C1 segment of cervical spinal cord (tissue), 14 donors: Measurements from ENCODE around the gene TRAFD1.

Experiments used
- DNase-seq, 14 donors: peaks; one replicate each; lab custom pipeline; 2025; lab: John Stamatoyannopoulos, UW

TRAFD1 gene

DNA sequence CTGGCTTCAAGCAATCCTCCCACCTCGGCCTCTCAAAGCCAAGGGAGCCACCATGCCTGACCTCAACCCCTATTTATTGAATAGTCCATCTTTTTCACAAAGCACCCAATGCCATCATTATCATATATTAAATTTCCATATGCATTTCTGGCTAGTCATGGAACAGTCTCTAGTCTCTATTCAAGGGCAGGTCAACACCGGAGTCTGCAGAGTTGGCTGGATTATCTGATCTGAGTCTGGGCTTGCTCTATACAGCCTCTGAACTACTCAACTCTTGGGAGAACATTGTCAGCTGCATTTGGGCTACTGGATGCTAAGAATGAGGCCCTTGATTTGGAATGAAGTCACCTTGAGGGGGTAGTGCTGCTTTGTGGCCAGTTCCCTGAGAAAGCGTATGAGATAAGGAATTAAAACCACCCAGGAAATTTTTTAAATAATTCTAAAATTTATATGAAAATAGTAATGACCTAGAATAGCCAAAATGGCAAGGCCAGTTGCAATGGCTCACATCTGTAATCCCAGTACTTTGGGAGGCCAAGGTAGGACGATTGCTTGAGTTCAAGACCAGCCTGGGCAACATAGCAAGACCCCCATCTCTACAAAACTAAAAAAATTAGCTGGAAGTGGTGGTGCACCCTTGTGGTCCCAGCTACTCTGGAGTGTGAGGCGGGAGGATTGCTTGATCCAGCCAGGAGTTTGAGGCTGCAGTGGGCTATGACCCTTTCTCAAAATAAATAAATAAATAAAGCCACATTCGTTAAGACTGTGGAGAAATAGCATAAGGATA lies 9.9 kb upstream of the TRAFD1 start:
- no peak for DNase-seq

DNA sequence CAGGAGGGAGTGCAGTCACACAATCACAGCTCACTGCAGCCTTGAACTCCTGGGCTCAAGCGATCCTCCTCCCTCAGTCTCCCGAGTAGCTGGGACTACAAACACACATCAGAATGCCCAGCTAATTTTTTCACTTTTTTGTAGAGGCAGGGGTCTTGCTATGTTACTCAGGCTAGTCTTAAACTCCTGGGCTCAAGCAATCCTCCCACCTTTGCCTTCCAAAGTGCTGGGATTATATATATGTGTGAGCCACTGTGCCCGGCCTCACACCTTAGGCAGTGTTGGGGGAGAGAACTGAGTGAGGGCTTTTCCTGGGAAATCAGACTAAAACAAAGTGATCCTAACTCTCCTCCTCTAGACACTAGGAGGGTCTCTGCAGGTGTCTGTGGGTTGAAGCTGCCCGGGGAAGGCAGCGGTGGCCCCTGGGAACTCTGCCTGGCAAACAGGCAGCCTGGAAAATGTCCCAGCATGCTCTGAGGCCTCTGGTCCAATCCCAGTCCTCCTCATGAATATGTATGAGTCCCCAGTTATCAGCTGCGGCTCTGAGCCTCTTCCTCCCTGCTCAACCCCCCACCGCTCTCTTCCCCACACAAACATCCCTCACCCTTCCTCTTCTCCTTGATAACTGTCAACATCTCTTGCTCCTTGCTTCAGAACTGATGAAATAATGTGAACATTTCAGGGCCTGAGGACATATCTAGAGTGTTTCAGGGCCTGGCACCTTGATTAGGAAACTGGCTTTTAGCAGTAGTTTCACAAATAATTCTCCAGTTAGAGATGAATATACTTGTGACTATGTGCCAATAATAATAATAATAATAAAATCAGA lies 8.9 kb upstream of the TRAFD1 start:
- peak in 13 of 14 donors; percentile 15 to 86 (median 72) for DNase-seq

DNA sequence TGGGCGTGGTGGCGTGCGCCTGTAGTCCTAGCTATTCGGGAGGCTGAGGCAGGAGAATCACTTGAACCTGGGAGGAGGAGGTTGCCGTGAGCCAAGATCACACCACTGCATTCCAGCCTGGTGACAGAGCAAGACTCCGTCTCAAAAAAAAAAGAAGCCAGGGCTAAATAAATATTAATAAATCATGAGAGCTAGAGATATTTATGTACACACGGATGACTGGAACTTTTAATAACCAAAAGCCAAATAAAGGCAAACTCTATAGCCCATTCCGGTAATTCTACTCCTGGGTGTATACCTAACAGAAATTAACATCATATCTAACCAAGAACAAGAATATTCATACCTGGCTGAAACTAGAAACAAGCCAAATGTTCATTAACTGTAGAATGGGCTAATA lies 7.7 kb upstream of the TRAFD1 start:
- no peak for DNase-seq

DNA sequence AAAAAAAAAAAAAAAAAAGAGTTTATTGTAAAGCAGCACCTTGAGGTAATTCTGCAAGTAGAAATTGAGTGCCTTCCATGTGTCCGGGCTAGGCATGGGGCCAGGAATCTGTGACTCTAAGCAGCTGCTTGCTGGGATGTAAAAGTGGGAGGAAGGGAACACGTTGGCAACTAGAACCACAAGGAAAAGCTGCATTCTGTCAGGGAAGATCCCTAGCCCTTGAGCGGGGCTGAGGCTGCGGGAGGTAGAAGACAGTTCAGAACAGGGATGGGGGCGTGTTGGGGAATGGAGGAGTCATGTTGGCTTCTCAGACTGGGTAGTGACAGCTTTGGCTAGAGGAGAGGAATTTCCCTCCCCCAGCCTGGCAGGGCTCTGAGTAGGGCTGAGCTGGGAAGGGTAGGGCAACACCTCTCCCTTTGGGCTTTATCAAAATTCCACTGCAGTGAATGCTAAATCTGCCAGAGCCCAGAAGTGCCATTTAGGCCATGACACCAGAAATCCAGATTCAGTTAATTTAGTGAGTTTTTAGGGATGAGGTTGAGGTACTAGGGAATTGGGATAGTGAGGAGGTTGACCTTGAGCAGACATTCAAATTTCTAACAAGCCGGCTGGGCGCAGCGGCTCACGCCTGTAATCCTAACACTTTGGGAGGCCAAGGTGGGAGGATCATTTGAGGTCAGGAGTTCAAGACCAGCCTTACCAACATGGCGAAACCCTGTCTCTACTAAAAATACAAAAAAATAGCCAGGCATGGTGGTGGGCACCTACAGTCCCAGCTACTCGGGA lies 3.4 kb upstream of the TRAFD1 start:
- peak in 6 of 14 donors; percentile 8 to 39 (median 19) for DNase-seq

DNA sequence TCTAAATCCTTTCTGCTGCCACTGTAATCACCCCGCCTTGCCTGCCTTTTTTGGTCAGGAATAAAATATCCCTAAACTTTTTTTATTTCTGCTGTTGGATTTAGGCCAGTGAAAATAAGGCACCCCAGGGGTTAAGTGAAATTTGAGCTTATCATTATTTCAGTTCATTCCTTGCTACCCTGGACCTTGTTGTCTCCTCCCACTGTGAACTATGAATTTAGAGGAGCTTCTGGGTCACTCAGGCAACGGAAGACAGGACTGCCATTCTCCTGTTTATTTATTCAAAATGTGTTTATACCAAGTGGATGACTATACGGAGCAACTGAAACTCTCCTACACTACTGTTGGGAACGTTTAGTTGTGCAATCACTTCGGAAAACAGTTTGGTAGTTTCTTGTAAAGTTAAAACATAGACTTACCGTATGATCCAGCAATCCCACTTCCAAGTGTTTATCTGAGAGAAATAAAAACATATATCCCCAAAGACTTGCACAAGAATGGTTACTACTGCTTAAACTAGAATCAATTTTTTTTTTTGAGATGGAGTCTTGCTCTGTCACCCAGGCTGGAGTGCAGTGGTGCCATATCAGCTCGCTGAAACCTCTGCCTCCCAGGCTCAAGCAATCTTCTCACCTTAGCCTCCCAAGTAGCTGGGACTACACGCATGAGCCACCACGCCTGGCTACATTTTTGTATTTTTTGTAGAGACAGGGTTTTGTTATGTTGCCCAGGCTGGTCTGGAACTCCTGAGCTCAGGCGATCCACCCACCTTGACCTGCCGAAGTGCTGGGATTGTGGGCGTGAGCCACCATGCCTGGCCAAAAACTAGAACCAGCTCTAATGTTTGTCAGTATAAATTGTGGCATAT lies 2.3 kb upstream of the TRAFD1 start:
- DNase-seq: no peak

DNA sequence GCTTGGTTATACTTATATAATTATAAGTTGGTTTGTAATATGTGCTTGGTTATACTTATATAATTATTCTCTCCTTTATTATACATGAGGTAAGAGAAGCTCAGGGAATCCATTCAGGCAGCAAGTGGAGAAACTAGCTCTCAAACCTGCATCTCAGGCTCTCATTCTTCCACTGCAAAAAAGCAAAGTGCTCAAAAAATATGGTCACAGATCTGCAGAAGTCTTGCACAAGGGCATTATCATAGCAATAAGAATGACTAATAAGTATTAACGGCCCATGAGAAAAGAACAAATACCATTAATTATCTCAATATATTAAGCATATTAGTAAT lies 476 bp upstream of the TRAFD1 start:
- no peak for DNase-seq

DNA sequence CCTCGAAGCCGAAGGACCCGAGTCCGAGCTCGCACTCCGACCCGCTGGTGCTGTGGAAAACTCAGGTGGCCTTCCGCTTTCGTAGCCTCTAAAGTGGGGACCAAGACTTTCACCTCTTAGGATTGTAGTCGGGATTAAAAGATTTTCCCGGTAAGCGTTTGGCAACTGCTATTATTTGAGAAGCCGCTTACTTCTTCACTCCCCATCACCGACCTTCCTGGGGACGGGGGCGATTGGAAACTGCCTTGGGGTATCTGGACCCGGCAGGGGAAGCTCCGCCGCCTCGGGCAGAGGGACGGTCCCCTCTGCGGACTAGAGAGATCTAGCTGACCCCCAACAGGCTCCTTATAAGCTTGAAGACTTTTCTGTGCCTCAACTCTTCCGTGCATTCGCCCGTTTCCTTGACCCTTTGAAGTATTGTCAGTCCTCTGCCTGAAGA lies 659 bp downstream of the TRAFD1 start:
- DNase-seq: peak in 4 of 14 donors; percentile 23 to 36 (median 27)

DNA sequence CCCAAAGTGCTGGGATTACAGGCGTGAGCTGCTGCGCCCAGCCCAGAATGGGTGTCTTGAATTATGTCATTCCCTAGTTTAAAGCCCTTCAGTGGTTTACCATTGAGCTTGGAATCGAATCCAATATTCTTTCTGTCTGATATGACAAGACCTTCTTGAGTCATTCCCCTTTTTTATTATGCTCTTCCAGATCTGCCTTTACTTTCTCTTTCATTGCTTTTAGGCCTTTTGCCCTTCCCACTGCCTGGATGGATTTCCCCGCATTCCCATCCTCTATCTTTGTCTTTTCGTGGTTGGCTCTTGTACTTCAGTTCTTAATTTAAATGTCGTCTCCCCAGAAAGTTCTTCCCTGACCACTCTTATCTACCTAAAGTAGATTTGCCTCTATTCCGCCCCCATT lies 1.6 kb downstream of the TRAFD1 start:
- DNase-seq: no peak

DNA sequence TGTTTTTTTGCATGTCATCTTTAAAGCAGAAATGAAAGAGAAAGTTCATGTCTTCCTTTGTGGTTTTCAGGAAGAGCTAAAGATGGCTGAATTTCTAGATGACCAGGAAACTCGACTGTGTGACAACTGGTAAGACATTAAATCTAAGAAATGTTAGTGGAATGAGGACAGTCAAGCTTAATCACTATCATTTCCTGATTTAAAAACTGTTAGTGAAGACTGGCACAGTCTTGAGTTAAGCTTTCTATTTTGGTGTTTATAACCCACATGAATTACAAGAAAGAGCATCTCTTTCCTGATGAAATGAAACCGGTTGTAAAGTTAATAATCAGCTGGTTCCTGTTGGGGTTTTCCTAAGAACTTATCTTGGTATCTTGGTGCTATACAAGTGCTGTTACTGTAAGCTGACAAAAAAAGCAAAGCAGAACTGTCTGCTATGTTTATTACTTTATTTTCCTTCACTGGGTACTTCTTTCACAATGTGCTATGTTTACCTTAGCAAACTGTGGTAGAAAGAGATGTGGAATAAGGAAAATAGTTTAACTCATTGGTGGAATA lies 5.2 kb downstream of the TRAFD1 start:
- no peak for DNase-seq

DNA sequence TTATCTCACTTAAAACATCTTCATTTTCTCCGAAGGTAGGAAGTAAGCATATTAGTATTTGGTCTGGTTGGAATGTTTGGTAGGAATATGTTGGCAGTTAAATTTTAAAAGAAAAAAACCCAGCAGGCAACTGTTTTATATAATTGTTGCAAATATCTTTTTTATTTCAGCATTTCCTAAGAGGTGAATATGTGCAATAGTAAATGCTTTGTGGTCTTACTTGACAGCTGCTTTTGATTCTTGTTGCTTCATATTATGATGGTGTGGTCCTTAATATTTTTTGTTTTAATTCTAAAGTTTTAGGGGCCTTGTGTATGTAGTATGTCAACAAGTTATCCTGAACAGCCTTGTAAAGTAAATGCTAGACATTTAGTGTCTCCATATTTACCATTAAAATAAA lies 6.3 kb downstream of the TRAFD1 start:
- no peak for DNase-seq

DNA sequence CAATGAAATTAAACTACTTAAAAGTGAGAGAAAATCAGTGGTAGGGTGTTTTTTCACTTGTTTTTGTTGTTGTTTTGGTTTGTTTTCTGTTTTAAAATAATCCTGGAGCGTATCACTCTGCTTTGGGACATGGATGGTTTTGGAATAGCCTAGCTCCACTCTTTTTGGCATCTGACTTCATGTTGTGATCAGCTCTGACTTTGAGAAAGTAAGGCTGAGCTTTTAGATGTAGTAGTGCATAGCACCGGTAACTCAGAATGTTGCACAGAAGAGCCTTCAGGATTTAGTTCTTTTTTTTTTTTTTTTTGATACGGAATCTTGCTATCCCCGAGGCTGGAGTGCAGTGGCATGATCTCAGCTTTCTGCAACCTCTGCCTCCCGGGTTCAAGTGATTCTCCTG lies 8.1 kb downstream of the TRAFD1 start:
- no peak for DNase-seq

DNA sequence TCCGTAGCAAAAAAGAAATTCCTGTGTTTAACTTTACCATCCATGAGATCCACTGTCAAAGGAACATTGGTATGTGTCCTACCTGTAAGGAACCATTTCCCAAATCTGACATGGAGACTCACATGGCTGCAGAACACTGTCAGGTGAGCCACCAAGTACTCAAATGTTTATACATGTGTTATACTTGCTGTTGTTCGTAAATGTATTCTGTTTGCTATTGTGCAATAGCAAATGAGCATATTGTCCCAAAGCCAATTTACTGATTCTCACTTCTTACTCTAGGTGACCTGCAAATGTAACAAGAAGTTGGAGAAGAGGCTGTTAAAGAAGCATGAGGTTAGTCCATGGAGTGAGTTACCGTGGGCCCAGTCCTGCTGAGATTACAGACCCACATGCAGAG lies 9.4 kb downstream of the TRAFD1 start:
- no peak for DNase-seq

DNA sequence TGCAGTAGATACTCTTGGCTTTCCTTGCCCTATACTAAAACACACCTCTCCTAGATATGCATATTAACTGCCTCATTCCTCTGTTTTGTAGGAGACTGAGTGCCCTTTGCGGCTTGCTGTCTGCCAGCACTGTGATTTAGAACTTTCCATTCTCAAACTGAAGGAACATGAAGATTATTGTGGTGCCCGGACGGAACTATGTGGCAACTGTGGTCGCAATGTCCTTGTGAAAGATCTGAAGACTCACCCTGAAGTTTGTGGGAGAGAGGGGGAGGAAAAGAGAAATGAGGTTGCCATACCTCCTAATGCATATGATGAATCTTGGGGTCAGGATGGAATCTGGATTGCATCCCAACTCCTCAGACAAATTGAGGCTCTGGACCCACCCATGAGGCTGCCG lies 15.4 kb downstream of the TRAFD1 start:
- DNase-seq: no peak

DNA sequence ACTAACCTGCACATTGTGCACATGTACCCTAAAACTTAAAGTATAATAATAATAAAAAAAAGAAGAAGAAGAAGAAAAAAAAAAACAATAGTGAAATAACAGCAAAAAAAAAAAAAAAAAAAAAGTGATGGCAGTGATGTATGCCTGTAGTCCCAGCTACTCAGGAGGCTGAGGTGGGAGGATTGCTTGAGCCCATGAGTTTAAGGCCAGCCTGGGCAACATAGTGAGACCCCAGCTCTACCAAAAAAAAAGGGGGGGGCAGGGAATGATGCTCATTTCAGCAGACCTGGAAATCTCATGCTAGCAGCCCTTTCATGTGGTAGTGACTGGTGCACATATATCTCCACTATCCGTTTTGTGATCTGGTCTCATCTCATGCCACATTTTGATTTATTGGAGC lies 20.8 kb downstream of the TRAFD1 start:
- no peak for DNase-seq

DNA sequence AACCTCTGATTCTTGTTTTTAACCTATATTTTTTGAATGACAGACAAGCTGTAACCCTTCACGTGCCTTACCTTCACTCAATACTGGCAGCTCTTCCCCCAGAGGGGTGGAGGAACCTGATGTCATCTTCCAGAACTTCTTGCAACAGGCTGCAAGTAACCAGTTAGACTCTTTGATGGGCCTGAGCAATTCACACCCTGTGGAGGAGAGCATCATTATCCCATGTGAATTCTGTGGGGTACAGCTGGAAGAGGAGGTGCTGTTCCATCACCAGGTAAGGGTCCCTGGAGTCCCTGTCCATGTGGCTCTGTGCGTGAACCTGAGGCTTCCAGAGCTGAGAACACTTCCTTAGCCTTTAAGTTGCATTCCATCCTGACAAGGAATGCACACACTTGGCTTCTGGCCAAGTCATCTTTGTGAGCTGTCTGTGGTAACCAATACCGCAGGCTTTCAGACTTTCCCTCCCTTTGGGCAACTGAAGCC lies 22.7 kb downstream of the TRAFD1 start:
- DNase-seq: no peak

DNA sequence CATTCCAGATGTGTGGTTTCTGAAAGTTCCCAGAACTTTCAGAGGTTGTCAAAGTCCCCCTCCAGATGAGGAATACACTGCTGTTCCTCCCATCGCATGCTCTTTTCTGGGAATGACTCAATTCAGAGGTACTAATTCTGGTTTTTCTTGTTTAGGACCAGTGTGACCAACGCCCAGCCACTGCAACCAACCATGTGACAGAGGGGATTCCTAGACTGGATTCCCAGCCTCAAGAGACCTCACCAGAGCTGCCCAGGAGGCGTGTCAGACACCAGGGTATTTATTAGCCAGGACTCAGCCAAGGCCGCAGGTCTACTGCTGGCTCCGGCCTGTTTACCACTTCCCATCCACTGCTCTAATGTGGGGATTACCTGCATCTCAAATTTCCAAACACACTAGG lies 24.2 kb downstream of the TRAFD1 start:
- DNase-seq: no peak

DNA sequence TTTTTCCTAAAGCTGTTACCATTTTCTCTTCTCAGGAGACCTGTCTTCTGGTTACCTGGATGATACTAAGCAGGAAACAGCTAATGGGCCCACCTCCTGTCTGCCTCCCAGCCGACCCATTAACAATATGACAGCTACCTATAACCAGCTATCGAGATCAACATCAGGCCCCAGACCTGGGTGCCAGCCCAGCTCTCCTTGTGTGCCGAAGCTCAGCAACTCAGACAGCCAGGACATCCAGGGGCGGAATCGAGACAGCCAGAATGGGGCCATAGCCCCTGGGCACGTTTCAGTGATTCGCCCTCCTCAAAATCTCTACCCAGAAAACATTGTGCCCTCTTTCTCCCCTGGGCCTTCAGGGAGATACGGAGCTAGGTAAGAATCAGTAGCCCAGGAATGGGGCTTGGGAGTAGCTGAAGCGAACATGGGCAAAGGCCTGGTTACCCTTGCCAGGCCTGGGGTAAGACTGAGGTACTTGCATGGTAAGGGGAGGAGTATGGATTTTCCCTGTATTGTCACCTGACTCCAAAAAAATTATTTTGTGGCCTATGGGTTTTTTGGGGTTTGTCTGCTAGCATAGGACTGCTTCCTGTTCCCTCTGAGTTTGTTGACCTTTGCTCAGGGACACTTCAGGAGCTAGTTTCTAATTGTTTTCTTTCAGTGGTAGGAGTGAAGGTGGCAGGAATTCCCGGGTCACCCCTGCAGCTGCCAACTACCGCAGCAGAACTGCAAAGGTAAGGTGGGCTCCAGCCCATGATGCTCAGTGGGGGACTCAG lies 26.6 kb downstream of the TRAFD1 start:
- no peak for DNase-seq

DNA sequence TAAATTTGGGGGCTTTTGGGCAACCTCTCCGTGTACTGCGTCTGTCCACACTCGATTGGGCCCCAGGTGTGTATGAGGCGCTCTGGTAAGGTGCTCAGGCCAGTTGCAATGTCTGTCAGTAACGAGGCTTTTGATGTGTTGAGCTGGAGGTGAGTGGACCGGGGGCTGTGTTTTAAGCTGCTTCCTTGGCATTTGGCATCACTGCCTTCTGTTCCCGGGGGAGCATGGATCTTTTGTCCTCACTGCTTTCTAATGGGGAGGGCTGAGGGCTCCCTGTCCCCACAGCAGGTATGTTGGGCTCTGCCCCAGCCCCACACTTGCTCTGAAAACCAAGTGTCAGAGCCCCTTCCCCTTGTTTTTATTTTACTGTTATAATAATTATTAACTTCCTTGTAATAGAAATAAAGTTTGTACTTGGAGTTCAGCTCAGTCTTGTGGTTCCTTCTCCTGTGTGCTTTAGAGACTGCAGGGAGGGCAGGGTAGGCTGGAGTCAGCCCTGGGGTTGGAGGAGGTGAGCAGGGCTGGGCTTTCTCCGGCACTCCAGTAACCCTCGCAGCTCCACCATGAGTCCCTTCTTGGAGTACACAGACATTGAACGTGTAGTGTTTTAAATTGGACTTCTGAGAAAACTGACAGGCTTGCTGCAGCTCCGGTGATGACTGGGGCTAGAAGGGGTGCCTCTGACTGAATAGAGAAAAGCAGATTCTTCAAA lies 28.0 kb downstream of the TRAFD1 start:
- no peak for DNase-seq

DNA sequence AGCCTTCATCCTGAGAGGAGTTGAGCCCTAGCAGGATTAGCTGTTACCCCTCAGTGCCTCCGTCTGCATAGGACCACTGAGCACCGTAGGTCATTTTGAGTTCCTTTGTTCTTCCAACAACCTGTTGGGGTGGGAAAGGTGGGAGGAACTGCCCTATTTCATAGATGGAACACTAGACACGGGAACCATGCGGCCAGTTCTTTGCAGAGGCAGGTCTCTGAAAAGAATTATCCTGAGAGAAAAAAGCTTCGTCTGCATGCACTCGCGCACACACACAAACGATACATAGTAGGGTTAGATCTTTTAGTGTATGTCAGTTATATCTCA lies 28.5 kb downstream of the TRAFD1 start:
- DNase-seq: no peak
